ENCODE results near the gene ZNG1B.
"Not testable (repeated sequence)": the region's sequence is repeated elsewhere in the genome, so short reads cannot be mapped to it uniquely, and the experiment has no call there.

DNA sequence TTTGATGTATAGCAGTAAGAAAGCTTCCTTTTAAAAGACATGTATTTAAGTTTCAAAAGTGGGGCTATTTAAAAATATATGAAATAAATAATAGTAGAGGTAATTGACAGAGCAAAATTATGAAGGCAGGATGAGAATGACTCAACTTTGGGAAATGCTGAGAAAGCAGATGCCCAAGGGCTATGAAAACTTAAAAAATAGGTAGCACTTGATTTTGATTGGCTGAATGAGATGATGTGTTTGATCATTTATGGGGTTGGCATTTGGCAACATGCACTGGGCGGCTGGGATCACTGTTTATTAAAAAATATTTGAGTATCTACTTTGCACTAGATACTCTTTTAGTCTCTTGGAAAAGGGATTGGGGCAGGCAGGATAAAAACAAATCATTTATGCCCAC, 87.5 kb downstream of the ZNG1B start:
- TF ChIP-seq, protein P1, sequence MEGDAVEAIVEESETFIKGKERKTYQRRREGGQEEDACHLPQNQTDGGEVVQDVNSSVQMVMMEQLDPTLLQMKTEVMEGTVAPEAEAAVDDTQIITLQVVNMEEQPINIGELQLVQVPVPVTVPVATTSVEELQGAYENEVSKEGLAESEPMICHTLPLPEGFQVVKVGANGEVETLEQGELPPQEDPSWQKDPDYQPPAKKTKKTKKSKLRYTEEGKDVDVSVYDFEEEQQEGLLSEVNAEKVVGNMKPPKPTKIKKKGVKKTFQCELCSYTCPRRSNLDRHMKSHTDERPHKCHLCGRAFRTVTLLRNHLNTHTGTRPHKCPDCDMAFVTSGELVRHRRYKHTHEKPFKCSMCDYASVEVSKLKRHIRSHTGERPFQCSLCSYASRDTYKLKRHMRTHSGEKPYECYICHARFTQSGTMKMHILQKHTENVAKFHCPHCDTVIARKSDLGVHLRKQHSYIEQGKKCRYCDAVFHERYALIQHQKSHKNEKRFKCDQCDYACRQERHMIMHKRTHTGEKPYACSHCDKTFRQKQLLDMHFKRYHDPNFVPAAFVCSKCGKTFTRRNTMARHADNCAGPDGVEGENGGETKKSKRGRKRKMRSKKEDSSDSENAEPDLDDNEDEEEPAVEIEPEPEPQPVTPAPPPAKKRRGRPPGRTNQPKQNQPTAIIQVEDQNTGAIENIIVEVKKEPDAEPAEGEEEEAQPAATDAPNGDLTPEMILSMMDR (IDR thresholded peaks at IDR 0.05), result not testable (repeated sequence)
- not testable (repeated sequence) for TF ChIP-seq TCF7L2 (IDR thresholded peaks at IDR 0.05; ENCODE audit: low read depth, low read length); POLR2AphosphoS5 (IDR thresholded peaks at IDR 0.05; ENCODE audit: low read depth, low read length); SIN3A (IDR thresholded peaks at IDR 0.05; ENCODE audit: borderline replicate concordance, insufficient read depth, low read depth, low read length)
- TF ChIP-seq, protein P2, sequence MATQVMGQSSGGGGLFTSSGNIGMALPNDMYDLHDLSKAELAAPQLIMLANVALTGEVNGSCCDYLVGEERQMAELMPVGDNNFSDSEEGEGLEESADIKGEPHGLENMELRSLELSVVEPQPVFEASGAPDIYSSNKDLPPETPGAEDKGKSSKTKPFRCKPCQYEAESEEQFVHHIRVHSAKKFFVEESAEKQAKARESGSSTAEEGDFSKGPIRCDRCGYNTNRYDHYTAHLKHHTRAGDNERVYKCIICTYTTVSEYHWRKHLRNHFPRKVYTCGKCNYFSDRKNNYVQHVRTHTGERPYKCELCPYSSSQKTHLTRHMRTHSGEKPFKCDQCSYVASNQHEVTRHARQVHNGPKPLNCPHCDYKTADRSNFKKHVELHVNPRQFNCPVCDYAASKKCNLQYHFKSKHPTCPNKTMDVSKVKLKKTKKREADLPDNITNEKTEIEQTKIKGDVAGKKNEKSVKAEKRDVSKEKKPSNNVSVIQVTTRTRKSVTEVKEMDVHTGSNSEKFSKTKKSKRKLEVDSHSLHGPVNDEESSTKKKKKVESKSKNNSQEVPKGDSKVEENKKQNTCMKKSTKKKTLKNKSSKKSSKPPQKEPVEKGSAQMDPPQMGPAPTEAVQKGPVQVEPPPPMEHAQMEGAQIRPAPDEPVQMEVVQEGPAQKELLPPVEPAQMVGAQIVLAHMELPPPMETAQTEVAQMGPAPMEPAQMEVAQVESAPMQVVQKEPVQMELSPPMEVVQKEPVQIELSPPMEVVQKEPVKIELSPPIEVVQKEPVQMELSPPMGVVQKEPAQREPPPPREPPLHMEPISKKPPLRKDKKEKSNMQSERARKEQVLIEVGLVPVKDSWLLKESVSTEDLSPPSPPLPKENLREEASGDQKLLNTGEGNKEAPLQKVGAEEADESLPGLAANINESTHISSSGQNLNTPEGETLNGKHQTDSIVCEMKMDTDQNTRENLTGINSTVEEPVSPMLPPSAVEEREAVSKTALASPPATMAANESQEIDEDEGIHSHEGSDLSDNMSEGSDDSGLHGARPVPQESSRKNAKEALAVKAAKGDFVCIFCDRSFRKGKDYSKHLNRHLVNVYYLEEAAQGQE (IDR thresholded peaks at IDR 0.05; ENCODE audit: insufficient read depth in 1 of 2, low read depth in 2 of 2, low read length in 1 of 2), result not testable (repeated sequence)

Data from Panc1 (cell line).